Neural crest cell (in vitro differentiated cells): ENCODE data around the gene EPB41. TPM values are rescaled to one million over a fixed set of nuclear protein-coding genes. Genes with fewer than 3 reads are reported as not detected.

ENCODE experiments used
- DNase-seq: peaks from one replicate; pipeline ENCODE4 v3.0.0; 2021; ENCODE audit warnings: low read depth, mixed read lengths, low spot score
- H3K27ac Mint-ChIP-seq: one replicate; pipeline ENCODE4 v1.8.0; 2021; ENCODE audit warnings: mild to moderate bottlenecking, mixed read lengths; ENCODE audit not compliant: unreplicated experiment
- H3K27me3 Mint-ChIP-seq: 2 replicates; pipeline ENCODE4 v1.8.0; 2021; ENCODE audit warnings: low read depth, mild to moderate bottlenecking, mixed read lengths
- H3K36me3 Mint-ChIP-seq: 2 replicates; pipeline ENCODE4 v1.8.0; 2021; ENCODE audit warnings: low read depth, mild to moderate bottlenecking, mixed read lengths
- H3K4me1 Mint-ChIP-seq: 2 replicates; pipeline ENCODE4 v1.8.0; 2021; ENCODE audit warnings: mixed read lengths
- H3K4me3 Mint-ChIP-seq: one replicate; pipeline ENCODE4 v1.8.0; 2021; ENCODE audit warnings: mild to moderate bottlenecking, mixed read lengths
- H3K9me3 Mint-ChIP-seq: 2 replicates; pipeline ENCODE4 v1.8.0; 2021; ENCODE audit warnings: mixed read lengths
- CTCF ChIP-seq: fragments of 200-600 bp; sonication (generic); conservative IDR thresholded peaks from 2 replicates; pipeline ENCODE4 v1.5.0; 2021; ENCODE audit warnings: antibody characterized with exemption, mild to moderate bottlenecking
- total RNA-seq: library from RNA; stranded (reverse); gene quantifications from 2 replicates; pipeline ENCODE4 v1.2.1, GENCODE V29; 2021

The EPB41 gene
- total RNA-seq, 1 donor from 2014 or later = 108 TPM

DNA sequence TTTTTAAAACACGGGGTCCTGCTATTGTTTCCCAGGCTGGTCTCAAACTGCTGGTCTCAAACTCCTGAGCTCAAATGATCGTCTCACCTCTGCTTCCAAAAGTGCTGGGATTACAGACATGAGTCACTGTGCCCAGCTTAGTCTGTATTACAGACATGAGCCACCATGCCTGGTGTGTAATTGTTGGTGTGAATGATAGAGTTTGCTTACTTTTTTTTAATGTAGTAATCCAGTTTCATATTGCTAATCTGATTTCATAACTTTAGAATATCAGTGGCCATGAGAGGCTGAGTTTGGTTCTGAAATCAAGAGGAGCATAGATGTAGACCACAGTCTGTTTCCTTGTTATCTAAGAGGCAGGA, 3.4 kb downstream of the EPB41 start:
- no peaks in the 10 kb centered on the region for H3K9me3 Mint-ChIP-seq
- H3K27me3 Mint-ChIP-seq = no peaks in the 10 kb centered on the region
- no peak overlapping the region for H3K4me3 Mint-ChIP-seq
- H3K36me3 Mint-ChIP-seq = no peaks in the 10 kb centered on the region
- H3K27ac Mint-ChIP-seq = no peak overlapping the region
- peaks cover 37% of the 10 kb centered on the region for H3K4me1 Mint-ChIP-seq
- DNase-seq = no peak
- no peak for TF ChIP-seq CTCF

- H3K27ac Mint-ChIP-seq = no peak overlapping the region
- no peaks in the 10 kb centered on the region for H3K27me3 Mint-ChIP-seq
- H3K36me3 Mint-ChIP-seq = no peaks in the 10 kb centered on the region
- no peaks in the 10 kb centered on the region for H3K9me3 Mint-ChIP-seq
- peaks cover 22% of the 10 kb centered on the region for H3K4me1 Mint-ChIP-seq
- DNase-seq = no peak
- H3K4me3 Mint-ChIP-seq = no peak overlapping the region
- no peak for TF ChIP-seq CTCF
Measured at GRCh38 chr1:28921286-28921869, 7.0 kb downstream of the EPB41 start.

DNA sequence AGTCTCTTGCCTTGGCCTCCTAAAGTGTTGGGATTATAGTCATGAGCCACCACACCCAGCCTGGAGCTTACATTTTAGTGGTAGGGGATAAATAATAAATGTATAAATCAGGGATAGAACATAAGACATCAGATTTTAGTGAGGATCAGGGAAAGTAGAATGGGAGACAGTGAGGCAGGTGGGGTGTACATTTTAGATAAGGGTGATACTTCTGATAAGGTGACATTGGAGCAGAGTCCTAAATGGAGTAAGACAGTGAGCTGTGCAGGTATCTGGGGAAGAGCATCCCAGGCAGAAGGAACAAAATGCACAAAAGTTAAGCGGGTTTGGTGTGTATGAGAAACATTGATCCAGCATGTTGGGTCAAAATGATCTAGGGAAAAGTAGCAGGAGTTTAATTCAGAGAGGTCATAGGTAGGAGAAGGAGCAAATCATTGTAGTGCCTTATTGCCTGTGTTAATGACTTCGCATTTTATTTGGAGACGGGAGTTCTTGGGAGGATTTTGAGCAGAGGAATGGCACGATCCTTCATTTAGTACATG, 11.1 kb downstream of the EPB41 start:
- peaks cover 30% of the 10 kb centered on the region for H3K4me1 Mint-ChIP-seq
- H3K9me3 Mint-ChIP-seq = no peaks in the 10 kb centered on the region
- no peak overlapping the region for H3K4me3 Mint-ChIP-seq
- H3K36me3 Mint-ChIP-seq = no peaks in the 10 kb centered on the region
- H3K27ac Mint-ChIP-seq = no peak overlapping the region
- DNase-seq = no peak
- H3K27me3 Mint-ChIP-seq = no peaks in the 10 kb centered on the region
- no peak for TF ChIP-seq CTCF

DNA sequence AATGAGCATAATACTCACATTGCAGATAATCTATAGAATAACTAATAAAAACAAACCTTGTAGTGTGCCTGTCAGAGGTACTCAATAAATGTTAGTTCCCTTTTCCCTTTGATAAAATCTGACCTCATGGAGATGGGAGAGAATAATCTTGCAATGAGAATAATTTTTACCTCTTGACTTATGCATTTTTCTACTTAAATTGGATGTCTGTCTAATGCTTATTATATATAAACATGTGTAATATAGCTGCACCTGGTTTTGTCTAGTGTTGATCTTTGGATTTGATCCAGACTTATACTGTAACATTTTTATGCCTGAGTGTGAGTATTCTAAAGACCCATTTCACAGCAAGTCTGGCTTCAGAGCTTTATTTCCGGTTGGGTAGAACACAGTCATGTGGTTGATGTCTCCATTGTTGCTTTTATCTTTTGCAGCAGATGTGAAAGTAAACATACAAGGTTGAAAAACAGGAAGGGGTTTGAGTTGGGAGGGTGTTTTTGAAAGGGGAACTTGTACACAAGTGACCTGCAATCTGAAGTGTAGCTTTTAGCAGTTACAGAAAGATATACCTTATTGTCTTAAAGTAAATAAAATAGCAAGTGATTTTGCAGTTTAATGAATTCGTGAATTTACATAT, 12.4 kb downstream of the EPB41 start:
- H3K4me3 Mint-ChIP-seq = no peak overlapping the region

GRCh38 chr1:28927266-28927647, 12.9 kb downstream of the EPB41 start:
- no peak overlapping the region for H3K4me3 Mint-ChIP-seq
- H3K27ac Mint-ChIP-seq = no peak overlapping the region
- H3K36me3 Mint-ChIP-seq = no peaks in the 10 kb centered on the region
- peaks cover 30% of the 10 kb centered on the region for H3K4me1 Mint-ChIP-seq
- H3K9me3 Mint-ChIP-seq = no peaks in the 10 kb centered on the region
- DNase-seq = no peak
- no peak for TF ChIP-seq CTCF
- H3K27me3 Mint-ChIP-seq = no peaks in the 10 kb centered on the region

More for the DNA sequence above, 12.4 kb downstream of the EPB41 start:
- H3K27ac Mint-ChIP-seq = no peak overlapping the region
- no peak for DNase-seq
- TF ChIP-seq CTCF = no peak
- no peaks in the 10 kb centered on the region for H3K27me3 Mint-ChIP-seq
- H3K9me3 Mint-ChIP-seq = no peaks in the 10 kb centered on the region
- peaks cover 30% of the 10 kb centered on the region for H3K4me1 Mint-ChIP-seq
- no peaks in the 10 kb centered on the region for H3K36me3 Mint-ChIP-seq
